ENCODE measurements around the gene LINS1.

Gene LINS1

DNA sequence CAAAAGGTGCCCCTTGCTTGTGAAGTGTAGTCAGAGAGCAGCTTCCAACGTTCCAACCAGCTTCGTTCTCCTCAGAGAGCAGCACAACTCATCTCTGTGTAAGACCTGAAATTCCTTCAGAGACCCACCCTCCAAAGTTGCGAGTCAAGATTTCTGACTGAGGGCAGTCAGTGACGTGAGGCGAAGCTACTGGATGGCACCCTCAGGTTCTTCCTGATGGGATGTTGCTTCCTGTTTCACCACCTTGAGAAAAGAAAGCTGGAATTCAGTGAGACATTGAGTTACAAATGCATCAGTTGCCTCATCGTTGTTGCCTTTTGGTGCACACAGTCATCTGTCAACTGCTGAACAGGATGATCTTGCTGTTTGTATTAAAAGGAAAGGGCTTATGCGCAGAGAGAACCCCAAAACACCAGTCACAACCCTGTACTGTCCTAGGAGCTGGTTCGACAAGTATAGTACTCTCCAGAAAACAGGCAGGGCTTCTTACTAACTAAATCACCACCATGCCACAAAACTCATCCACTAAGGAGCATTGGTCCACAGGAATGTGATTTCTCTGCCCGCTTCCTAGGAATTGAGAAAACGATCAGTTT, 73.1 kb downstream of the LINS1 start, which contains the start of gene CERS3:
TSS of gene CERS3 (minus strand) at position 118 of the 596 bp plus-strand sequence. CDS start 27,101 bp downstream, outside the sequence.
- DNase-seq (ENCODE audit: low spot score), result no peak
- no peak for TF ChIP-seq CTCF (conservative IDR thresholded peaks at IDR 0.05; ENCODE audit: low read depth)
- peak within 1 kb of the TSS; percentile 13; the same call in 1 of the 2 replicates for H3K27ac ChIP-seq
- ChIA-PET CTCF (interaction anchor here (0.6 kb wide), 1 partner anchor 346 kb away, joined by 3 read pairs; no protein-coding TSS in a partner anchor), POLR2A (ENCODE audit: low non-redundant PET) (no interaction called here)

- no peak overlapping the region for H3K27ac ChIP-seq
- no peak for DNase-seq (ENCODE audit: low spot score)
- ChIA-PET POLR2A (ENCODE audit: low non-redundant PET) (no interaction called here), CTCF (interaction anchor here (0.6 to 1.5 kb wide), 3 partner anchors 16 to 176 kb away, joined by 3 to 4 read pairs (median 3); no protein-coding TSS in a partner anchor)
- no peak for TF ChIP-seq CTCF (conservative IDR thresholded peaks at IDR 0.05; ENCODE audit: low read depth)
Measured at GRCh38 chr15:100526027-100526481, 75.9 kb downstream of the LINS1 start.

DNA sequence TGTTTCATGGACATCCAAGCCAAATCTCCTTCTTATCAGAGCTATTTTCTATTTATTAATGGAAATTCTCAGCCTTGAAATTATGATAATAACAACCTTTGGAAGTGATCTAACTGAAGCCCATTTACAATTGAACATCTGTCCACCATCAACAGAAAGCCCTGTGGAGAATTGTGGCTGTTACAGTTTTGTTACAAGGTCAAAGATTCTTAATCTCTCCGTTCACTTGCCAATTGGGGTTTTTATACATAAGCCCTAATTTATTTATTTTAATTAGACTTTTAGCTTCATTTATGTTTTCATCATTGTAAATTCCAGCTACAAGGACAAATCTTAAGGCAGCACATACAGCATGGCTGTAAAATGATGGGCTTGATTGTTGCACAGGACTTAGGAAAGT, 76.5 kb downstream of the LINS1 start:
- no peak for DNase-seq (ENCODE audit: low spot score)
- no peak for TF ChIP-seq CTCF (conservative IDR thresholded peaks at IDR 0.05; ENCODE audit: low read depth)
- POLR2A ChIA-PET (ENCODE audit: low non-redundant PET), result no interaction called here

DNA sequence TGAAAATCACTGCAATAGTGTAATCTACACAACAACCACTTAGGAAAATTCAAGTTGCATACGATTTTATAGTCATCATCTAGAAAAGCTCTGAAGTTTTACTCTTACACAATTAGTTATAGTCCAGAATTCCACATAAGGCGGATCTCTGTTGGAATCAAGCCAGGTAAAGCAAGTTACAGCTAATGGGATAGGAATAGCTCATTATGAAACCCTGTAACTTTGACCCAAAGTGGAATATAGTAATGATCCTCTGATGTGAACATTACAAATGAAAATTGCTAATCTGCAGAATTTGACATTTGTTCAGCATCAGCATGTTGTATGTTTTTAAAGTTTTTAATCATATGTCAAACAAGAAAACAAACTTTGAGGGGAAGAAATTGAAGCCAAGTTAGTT, 77.7 kb downstream of the LINS1 start:
- TF ChIP-seq CTCF (conservative IDR thresholded peaks at IDR 0.05; ENCODE audit: low read depth), result no peak
- ChIA-PET CTCF (interaction anchor here (0.7 kb wide), 1 partner anchor 568 kb away, joined by 3 read pairs; no protein-coding TSS in a partner anchor), POLR2A (ENCODE audit: low non-redundant PET) (no interaction called here)
- no peak for DNase-seq (ENCODE audit: low spot score)
- H3K27ac ChIP-seq, result no peak overlapping the region

More for the DNA sequence above, 76.5 kb downstream of the LINS1 start:
- no peak overlapping the region for H3K27ac ChIP-seq
- CTCF ChIA-PET, result interaction anchor here (1.3 to 1.5 kb wide), 2 partner anchors 16 to 175 kb away, joined by 3 to 4 read pairs; no protein-coding TSS in a partner anchor

DNA sequence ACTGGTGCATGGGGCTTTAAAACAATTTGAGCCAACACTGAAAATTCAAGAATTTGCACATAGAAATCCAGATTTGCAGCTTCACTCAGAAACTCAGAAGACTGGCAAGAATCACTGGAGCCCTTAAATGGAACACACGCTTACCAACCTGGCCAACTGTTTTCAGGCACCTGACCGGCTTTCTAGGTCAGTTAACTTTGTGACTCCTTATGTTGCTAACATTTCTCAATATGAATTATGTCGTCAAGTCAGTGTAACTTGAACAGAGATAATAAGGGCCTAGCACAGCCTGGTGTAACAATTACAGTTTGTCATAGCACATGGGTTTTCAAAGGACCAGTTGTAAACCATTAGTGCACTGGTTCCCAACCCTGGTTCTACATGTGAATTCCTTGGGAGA, 80.1 kb downstream of the LINS1 start:
- no peak overlapping the region for H3K27ac ChIP-seq
- POLR2A ChIA-PET (ENCODE audit: low non-redundant PET), result no interaction called here
- TF ChIP-seq CTCF (conservative IDR thresholded peaks at IDR 0.05; ENCODE audit: low read depth), result no peak
- CTCF ChIA-PET, result interaction anchor here (0.8 kb wide), 1 partner anchor 9 kb away, joined by 5 read pairs; no protein-coding TSS in a partner anchor
- DNase-seq (ENCODE audit: low spot score), result no peak

GRCh38 chr15:100520132-100520921, 81.7 kb downstream of the LINS1 start:
- ChIA-PET CTCF (interaction anchor here (0.6 kb wide), 1 partner anchor 237 kb away, joined by 3 read pairs; no protein-coding TSS in a partner anchor), POLR2A (ENCODE audit: low non-redundant PET) (no interaction called here)
- TF ChIP-seq CTCF (conservative IDR thresholded peaks at IDR 0.05; ENCODE audit: low read depth), result no peak
- no peak for DNase-seq (ENCODE audit: low spot score)
- no peak overlapping the region for H3K27ac ChIP-seq

All from RWPE1 (cell line).